GM10248 (cell line): ENCODE results near the gene ZNF133.

Experiments
- CTCF ChIA-PET: fragments of 300-600 bp; sonication (Branson Sonifier 250); formaldehyde crosslinking; extraction: SDS; loops from one replicate; lab custom pipeline; 2021; ENCODE audit warnings: antibody characterized with exemption; lab: Yijun Ruan, JAX
- POLR2A ChIA-PET: fragments of 350-650 bp; sonication (Branson Sonifier 250); formaldehyde crosslinking; extraction: SDS; loops from one replicate; lab custom pipeline; 2020; ENCODE audit warnings: antibody characterized with exemption; lab: Yijun Ruan, JAX
- DNase-seq: peaks from one replicate; pipeline ENCODE4 v3.0.0; 2012; ENCODE audit errors: extremely low spot score
- TF ChIP-seq, protein P1 (sequence below): IDR thresholded peaks from 2 replicates; pipeline ENCODE4 v1.5.1; 2012; ENCODE audit warnings: mild to moderate bottlenecking, low read depth; ENCODE audit errors: extremely low read depth, missing control alignments, control extremely low read depth

ZNF133 gene

DNA sequence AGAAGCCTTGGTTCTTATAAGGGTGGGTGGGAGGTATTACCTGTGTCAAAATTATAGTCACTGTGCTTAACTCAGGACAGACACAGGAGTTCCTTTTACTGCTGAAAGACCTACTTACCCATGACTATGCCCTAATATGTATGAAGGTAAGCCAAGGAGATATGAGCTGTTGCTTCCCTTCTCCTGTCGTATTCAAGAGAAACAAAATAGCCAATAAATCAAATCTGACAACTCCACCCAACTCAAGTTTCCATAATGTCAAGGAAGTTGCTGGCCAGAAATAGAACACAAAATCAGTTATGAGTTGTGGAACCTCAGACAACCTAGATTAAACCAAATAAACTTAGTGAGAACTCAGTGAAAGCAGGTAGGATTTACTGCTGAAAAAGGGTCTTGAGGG is 25.1 kb downstream of the ZNF133 start:
- POLR2A ChIA-PET, result no interaction called here
- TF ChIP-seq, protein P1, sequence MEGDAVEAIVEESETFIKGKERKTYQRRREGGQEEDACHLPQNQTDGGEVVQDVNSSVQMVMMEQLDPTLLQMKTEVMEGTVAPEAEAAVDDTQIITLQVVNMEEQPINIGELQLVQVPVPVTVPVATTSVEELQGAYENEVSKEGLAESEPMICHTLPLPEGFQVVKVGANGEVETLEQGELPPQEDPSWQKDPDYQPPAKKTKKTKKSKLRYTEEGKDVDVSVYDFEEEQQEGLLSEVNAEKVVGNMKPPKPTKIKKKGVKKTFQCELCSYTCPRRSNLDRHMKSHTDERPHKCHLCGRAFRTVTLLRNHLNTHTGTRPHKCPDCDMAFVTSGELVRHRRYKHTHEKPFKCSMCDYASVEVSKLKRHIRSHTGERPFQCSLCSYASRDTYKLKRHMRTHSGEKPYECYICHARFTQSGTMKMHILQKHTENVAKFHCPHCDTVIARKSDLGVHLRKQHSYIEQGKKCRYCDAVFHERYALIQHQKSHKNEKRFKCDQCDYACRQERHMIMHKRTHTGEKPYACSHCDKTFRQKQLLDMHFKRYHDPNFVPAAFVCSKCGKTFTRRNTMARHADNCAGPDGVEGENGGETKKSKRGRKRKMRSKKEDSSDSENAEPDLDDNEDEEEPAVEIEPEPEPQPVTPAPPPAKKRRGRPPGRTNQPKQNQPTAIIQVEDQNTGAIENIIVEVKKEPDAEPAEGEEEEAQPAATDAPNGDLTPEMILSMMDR, result no peak
- DNase-seq, result no peak
- CTCF ChIA-PET, result no interaction called here

- no peak for DNase-seq
- TF ChIP-seq, protein P1, result no peak
- POLR2A ChIA-PET, result no interaction called here
- CTCF ChIA-PET, result no interaction called here
Measured at GRCh38 chr20:18314786-18315406, 26.6 kb downstream of the ZNF133 start.

- ChIA-PET CTCF (no interaction called here), POLR2A (no interaction called here)
- TF ChIP-seq, protein P1, result no peak
- DNase-seq, result no peak
Measured at GRCh38 chr20:18316166-18316565, 27.8 kb downstream of the ZNF133 start.

GRCh38 chr20:18321316-18321715 is 33.0 kb downstream of the ZNF133 start:
- POLR2A ChIA-PET, result no interaction called here
- TF ChIP-seq, protein P1, result no peak
- CTCF ChIA-PET, result no interaction called here
- no peak for DNase-seq

DNA sequence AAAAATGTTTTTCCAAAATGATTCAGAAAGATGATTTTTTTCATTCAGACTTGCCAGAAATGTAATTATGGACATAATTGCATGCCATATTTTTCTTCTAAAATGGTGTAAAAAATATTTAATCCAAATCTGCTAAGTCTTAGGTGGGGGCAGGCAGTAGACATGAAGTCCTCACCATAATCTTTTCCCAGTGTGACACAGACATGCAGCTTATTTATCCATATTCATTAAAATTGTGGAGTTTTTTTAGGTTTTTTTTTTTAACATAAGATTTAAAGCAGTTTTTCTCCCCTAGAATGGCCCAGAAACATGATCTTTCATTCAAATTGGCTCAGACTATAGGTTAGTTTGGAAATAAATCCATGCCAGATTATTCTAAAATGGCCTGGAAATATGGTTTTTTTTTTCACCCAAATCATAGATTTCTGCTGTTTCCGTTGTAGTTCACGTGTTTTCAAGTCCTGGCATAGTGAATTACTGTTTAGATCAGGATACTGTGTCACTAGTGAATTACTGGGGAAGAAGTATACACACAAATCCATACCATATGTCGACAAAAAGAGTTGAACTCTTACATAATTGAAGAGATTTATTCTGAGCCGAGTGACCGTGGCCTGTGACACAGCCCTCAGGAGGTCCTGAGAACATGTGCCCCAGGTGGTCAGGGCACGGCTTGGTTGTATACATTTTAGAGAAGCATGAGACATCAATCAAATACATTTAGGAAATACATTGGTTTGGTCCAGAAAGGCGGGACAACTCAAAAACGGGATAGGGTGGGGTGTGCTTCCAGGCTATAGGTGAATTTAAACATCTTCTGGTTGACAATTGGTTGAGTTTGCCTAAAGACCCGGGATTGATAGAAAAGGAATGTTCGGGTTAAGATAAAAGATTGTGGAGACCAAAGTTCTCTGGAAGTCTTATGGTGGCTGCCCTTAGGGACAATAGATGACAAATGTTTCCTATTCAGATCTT is 33.9 kb downstream of the ZNF133 start:
- POLR2A ChIA-PET, result no interaction called here
- TF ChIP-seq, protein P1, result no peak
- CTCF ChIA-PET, result no interaction called here
- DNase-seq, result no peak

- DNase-seq, result no peak
- ChIA-PET CTCF (no interaction called here), POLR2A (no interaction called here)
- TF ChIP-seq, protein P1, result no peak
Measured at GRCh38 chr20:18323705-18324104, 35.4 kb downstream of the ZNF133 start.
